HT1080 (cell line): ENCODE results near the gene AMER2. TPM values are rescaled to one million over a fixed set of nuclear protein-coding genes. Genes with fewer than 3 reads are reported as not detected.
"Not testable (repeated sequence)": the region's sequence is repeated elsewhere in the genome, so short reads cannot be mapped to it uniquely, and the experiment has no call there.

Source experiments
- DNase-seq: peaks from one replicate; pipeline ENCODE4 v3.0.0-alpha.2; 2015; ENCODE audit warnings: low read depth
- total RNA-seq: library from RNA; depleted of rRNA; stranded (reverse); fragments of >200 nt; shearing (Covaris generic); gene quantifications from 2 replicates; pipeline ENCODE4 v1.2.3, GENCODE V29; 2014

The AMER2 gene
- total RNA-seq, 1 experiment from 2014 or later, result not detected

DNA sequence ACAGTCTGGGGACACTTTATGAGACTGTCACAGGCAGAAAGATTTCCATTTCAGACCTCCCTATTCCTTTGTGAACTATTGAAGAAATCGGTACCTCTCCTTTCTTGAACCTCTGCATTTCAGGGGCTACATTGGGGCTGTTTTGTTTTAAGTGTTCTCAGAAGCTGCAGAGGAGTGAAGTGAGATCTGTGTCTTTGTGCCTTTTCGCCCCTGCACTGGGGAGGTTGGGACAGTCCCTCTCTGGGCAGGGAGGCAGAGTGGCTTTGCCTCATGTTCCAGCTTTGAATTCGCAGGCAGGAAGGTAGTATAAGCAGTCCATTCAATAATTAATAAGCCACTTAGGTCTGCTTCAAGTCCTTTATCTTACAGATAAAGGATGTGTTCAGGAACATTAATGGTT, 9.5 kb upstream of the AMER2 start:
- DNase-seq, result no peak

DNA sequence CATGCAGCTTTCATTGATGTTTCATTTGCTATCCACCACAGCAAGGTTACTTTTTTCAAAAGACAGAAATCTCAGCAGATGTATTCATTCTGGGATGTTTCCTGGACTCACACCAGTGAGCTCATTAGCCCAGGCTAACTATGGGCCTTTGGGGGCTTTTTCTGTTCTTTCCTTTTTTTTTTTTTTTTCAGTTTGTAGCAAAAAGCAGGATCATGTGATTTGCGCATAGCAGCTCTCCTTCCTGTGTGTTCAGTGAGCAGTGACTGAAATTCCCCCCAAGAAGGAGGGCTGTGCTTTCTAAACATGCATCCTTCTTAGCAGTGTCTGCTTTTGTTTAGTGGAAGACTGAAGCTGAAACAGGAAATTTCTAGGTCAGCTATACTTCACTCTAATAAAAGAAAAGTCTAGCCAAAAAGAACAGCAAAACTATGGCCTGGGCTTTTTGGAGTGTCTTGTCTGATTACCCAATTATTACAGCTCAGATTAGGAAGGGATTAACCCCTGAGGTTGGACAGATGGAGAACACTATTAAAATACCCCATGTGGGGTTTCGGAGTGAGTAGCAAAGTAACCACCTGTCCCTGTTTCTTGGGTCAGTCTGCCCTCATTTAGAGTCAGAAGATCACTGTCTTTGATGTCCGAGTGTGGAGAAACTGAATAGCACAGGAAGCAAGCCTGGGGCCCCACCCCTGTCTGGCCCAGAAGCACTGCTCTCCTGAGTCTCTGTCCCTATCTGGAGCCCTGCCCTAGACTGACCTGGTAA, 8.9 kb upstream of the AMER2 start:
- no peak for DNase-seq

DNA sequence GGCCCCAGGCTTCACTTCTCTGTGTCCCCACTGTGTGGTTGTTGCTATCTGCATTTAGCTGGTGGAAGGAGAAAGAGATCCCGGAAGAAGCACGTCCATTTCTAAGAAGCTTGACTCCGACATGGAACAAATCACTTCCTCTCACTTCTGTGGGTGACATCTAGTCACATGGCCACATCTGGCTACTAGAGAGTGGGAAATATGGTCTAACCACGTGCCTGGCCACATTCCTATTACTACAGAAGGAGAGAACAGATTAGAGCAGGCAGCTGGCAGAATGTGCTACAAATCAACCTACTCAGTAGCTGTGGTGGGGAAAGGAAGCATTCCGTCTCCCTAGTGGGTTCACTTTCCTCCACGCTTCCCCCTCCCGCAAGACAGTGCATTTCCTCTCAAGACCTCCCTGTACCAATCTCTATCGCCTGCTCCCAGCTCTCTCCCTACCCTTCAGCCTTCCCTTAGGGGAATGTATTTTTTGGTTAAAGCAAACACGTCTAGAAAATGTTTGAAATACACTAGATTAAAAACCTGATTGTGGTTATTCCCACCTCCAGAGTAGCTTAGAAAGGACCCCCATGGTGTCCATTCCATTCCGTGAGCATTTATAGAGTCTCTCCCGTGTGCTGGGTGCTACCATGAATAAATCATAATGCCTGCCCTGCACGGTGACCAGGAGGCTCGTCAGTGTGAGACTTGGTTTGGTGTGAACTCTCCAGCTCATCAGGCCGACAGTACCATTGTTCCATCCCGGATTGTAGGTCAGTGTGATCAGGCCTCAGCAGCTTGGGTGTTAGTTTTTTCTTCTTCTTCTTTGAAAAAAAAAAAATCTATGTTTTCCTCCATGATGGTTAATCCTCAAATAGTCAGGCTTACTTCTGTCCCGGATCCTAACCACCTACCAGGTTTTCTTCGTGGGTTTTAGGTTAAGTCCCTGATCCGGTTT, 8.0 kb upstream of the AMER2 start:
- no peak for DNase-seq

DNA sequence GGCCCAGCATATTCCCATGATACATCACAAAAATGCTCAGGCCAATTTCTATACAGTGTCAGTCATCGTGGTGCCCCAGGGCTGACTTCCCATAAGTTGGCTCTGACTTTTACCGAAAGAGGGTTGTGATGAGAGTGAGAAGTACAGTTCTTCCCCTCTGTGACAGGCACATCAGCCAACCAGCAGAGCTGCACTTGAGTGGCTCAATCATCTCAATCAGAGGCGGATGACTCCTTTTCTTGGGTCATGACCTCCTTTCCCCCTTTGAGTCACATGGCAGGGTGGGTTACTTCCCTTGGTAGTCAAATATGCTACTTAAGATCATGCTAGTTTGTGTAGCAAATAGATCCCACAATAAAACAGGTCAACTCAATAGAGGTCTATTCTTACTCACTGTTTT, 6.9 kb upstream of the AMER2 start:
- DNase-seq, result no peak

DNA sequence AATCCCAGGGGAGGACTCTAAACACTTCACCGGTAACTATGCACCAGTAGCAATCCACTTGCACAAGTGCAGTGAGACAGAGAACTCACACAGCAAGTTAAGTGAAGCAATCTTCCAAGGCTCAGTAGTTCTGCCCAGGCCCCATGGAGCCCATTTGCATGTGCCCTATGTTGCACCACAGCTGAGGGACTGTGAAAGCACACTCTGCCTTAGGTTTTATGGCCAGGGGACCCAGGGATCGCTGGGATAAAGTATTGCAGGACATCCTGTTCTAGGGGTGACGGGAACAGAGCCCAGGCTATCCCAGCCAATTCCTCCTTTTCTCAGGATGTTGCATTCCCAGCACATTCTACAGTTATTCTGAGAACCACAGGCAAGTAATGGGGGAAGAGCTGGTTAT, 6.0 kb upstream of the AMER2 start:
- DNase-seq, result no peak

DNA sequence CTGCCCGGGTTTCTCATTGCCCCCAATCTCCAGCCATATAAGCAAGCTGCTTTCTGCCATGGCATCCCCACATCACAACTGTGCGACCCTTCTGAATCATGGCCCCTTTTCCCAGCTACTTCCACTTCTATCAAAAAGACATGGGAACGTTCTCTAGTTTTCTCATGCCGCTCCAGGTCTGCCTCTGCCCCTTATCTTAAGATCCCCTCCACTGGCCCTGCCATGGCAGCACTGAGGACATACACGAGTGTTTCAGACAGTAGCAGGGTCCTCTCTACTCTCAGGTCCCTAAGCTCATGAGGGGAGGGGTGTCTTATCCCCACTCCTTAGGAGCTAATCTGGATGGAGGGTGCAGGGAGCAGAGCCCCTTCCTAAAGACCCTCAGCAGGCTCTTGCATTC, 5.5 kb upstream of the AMER2 start:
- no peak for DNase-seq

DNA sequence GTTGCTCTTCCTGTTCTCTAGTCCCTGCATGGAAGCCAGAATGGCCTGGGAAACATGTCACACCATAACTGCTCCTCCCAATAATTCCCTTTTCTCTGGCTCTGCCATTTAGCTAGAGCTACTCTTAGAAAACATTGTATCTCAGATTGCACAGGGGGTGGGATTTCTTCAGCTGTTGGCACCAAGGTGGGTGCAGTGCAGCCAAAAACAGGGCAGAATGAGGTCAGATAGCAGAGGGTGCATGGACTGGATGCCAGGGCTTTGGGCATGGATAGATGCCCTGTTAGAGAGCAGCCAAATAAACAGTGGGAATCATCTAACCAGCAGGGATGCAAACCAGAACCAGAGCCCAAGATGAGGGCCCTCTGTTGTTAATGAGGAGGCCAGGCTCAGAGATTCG, 4.9 kb upstream of the AMER2 start:
- no peak for DNase-seq

DNA sequence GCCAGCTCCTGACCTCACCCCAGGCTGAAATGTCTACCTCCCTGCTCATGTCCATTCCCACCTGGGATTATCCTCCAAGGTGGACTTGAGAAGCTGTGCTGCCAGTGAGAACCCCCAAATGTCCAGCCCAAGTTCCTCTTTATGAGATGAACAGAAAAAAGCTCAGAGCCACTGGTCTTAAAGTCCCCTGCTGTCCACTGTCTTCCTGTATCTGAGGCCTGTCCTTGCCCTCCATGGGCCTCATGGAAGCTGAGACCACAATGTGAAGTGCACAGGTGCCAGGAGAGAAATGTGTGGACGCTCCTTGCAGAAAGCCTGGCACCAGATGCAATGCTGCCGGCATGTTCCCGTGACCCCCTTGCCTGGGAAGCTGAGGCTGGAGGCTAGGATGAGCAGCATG, 3.3 kb upstream of the AMER2 start:
- no peak for DNase-seq

DNA sequence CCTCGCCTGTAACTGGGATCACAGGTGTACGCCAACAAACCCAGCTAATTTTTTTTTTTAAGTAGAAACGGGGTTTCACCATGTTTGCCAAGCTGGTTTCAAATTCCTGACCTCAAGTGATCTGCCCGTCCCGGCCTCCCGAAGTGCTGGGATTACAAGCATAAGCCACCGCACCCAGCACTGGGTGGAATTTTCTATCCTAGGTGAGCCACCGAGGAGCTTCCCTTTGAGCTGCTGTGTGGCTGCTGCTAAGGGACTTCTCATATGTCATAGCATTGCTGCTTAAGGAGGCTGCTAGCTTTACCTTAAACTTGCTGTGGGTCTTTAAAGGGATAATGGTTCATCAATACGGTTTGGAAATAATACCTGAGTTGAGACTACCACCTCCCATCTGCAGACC, 2.9 kb upstream of the AMER2 start:
- DNase-seq, result no peak

DNA sequence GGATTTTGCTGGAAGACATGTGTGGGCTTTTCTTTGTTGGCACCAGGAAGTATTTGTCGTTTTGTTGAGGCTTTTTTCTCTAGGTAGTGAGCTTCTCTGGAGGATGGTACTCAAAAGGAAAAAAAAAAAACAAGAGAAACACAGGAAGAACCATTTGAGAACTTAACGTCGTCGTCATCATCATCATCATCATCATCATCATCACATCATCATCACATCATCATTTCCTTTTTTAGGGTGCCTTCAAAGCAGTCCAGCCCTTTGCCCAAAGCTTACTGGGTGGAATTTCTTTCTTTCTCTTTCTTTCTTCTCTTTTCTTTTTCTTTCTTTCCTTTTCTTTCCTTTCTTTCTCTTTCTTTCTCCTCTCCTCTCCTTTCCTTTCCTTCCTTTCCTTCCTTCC, 2.2 kb upstream of the AMER2 start:
- DNase-seq, result no peak

DNA sequence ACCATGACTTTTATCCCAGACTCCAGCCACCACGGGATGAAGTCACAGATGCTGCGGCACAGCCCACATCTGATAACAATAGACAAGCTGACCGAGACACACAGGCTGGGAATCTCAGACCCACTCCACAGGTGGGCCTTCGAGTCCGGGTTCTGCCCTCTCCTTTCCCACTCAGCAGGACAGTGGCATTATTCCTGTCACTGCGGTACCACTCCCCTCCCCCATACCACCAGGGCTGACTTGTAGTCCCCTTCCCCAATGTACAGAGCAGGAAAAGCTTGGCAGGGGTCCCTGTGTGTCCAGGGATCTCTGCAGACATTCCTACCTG, 179 bp upstream of the AMER2 start:
- DNase-seq, result no peak

DNA sequence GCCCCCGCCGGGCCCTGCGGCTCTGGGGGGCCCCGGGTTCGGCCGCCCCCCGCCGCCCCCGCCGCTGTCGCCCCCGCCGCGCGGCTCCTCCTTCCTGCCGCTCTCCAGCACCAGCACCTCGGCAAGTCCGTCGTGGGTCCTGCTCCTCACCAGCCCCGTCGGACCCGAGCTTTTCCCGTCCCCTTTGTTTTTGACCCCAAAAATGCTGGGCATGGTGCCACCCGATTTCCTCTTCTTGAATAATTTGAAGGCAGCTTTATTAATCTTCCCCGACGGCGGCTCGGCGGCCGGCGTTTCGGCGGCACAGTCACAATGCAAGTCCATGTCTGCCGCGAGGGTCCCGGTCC, 945 bp downstream of the AMER2 start:
- no peak for DNase-seq

DNA sequence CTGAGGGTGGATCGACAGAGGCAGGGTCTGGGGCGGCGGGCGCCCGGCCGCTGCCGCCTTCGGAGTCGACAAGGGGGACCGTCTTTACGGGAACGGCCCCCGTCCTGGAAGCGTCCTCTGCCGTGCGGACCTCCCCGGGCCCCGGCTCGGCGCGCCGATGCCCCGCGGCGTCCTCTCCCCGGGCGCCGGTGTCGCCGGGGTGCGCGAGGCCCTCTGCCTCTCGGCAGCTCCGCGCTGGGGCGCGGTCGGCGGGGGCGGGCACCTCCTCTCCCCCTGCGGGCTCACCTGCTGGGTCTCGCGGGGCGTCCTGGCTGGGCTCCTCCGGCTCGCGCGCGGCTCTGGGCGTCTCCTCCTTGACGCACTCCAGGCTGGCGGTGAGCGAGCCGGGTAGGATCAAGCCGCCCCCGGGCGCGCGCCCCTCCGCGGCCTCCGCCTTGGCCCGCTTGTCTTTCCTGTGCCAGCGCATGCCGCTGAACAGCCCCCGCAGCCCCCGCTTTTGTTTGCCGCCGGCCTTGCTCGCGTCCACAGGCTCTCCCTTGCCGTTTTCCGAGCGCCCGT, 1.5 kb downstream of the AMER2 start:
- DNase-seq, result no peak

DNA sequence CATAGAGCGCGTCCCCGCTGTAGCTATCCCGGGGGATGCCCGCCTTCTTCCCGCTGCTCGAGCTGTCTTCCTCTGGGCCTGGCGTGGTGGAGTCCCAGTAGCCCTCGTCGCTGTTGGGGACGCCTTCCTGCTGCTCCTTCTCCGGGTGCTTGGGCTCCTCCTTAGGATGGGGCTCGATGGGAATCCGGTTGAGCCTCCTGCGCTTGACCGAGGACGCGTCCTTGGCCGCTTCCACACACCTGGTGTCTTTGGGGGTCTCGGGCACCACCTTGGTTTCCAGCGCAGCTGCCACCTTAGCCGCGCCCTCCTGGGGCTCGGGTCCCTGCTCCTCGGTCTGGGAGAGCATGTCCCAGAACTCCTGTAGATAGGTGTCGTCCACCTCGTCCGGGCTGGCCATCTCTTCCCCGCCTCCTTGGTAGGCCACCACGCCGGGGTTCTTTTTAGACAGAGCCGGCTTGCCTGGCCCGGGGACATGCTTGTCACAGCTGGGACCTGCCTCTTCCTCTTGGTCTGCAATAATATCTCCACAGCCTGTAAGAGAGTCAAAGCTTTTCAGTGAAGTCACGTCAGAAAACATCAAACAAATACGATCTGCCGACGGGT, 2.0 kb downstream of the AMER2 start:
- no peak for DNase-seq

DNA sequence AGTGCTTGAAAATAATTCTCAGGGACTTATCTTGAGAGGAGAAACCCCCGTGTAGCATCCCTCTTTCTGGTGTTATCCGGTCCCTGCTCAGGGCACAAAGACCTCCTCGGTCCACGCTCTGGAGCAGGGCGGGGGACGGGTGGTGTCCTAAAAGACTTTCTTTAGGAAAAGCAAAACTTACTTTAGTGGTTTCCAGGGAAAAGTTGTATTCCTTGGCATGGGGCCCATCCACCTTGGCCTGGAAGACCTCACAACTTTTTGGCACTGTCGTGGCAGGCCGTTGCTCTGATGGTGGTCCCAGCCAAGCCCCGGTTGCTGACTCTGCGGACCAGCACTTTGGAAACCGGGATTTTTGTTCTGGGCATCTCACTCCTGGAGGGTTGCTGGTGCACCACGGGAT, 2.7 kb downstream of the AMER2 start:
- DNase-seq, result no peak

DNA sequence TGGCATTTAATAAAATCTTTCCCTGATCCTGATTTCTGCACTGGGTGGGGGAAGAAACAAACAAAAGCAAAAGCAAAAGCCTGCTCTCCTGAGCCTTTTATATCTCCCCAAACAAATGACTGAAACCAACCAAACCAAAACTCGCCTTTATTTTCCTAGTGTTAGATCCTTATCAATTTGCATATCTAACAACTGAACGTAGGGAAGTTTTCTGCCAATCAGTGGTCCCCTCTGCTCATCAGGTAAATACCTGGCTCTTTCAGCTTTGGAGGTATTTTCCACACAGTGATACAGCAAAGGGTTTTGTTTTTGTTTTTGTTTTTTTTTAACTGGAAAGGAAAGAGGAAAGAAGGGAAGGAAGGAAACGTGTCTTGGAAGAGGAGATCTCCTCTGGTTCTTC, 3.3 kb downstream of the AMER2 start:
- no peak for DNase-seq

DNA sequence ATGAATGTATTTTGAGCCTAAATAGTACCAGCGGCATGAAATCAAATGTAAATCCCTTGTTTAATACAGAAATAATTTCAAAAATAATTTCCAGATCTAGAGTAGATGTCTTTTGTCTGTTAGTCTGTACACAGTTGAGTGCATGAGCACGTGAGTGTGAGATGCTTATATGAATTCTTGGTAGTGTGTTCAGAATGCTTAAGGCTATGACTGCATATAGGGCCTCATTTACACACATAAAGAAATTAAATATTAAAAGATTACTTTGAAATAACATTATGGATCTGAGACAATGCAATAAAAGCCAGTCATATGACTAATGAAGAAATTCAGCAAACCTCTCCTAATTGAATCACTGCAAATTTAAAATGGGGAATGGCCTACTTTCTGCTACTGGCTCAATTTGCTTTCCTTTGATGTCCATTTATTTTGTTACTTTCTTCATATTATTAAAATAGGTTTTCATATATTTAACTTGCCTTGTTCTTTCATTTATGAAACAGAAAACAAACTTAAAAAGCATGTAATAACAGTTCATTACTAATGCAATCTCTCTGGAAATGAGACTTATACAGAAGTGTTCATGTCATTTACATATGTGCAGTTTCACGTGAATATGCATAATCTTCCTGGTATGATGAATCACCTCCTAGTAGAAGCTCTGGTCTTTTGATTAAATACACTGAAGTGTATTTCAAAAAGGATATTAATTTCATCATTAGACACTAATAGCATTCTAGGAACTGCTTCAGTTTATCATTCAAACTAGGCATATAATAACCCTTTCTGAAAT, 4.5 kb downstream of the AMER2 start:
- no peak for DNase-seq

DNA sequence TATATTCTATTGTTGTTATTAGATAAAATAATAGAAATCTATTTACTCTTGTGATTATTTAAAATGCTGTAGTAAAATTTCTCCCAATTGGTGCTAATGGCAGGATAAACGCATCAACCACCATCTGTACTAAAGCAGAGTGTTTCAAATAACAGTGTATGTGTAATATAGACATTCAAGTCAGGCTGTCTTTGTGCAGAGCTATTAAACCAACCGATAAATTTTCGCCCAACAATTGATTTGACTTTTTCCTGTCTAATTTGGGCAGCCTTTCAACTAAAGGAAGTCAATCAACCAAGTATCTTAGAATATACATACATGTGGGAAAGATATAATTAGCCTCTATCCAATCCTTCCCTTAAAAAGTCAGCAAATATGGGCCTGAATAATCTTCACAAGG, 5.8 kb downstream of the AMER2 start:
- DNase-seq, result no peak

DNA sequence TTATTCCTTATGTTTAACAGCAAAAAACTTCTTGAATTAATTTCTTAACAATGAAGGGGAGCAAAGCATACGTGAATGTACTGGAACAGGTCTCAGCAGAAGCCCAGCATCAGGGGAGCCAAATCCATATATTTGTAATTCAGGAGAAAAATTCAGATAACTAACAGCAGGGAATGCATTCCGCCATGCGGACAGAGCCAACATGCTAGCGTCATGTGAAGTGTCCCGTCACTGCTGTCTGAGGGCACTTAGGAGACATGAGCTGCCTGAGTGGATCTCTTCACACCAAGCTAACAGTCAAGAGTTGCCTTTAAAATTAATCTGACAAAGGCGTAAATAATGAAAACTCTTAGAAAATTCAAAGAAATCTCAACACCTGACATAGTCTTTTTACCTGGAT, 6.4 kb downstream of the AMER2 start:
- DNase-seq, result no peak

DNA sequence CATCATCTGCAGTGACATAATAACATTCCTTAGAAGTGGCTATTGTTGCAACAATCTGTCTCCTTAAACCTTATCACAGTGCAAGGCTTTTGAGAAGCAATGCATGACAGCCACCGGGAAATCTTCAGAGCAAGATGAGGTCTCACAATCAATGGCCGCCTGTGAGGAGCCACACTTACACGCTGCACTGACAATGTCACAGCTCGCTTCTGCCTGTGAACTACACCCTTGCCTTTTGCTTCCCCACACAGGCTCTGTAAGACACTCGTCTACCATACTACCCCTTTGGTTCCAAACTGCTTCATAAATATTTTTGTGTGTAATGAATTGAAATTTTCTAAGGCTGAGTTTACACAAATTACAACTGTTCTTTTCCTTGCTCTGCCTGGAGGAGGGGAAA, 6.9 kb downstream of the AMER2 start:
- DNase-seq, result not testable (repeated sequence)

DNA sequence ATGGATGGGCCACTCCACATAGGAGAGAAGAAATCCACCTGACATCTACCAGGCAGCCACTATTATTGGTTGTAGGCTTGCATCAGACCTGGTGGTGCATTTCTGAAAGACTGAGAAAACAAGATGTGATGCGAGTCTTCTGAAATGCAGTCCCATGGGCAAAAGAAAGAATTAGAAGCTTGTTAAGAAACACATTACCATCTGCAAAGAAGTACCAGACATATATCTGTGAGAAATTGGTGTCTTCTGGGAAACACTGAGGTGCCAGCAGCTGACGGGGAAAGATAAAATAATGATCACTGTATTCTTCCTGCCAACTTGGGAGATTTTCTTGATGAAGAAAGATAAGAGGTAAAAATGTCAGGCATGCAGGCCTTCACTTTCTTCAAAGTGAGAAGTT, 14.4 kb downstream of the AMER2 start:
- no peak for DNase-seq

DNA sequence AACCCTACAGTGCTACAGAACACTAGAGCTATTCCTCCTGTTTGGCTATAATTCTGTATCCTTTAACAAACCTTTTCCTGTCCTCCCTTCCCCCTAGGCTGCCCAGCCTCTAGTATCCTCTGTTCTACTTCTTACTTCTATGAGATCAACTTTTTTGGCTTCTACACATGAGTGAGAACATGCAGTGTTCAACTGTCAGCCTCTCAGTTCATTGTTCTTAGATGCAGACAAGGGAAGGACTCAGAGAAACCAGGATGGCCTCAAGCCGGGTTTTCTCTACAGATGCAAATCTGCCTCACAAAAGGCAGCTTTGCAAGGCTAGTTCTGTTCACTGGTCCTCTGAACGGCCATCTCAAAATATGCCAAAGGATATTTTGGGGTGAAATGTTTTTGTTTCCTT, 18.4 kb downstream of the AMER2 start:
- DNase-seq, result no peak
